GM21576 (cell line): Measurements from ENCODE around the gene TIMM13.
"Not testable (repeated sequence)": the region's sequence is repeated elsewhere in the genome, so short reads cannot be mapped to it uniquely, and the experiment has no call there.

ENCODE experiments used
- ATAC-seq: cut with Tn5 transposase; IDR thresholded peaks from one replicate; pipeline ENCODE4 v1.9.1; 2021; ENCODE audit warnings: mild to moderate bottlenecking, moderate library complexity; ENCODE audit not compliant: unreplicated experiment

The TIMM13 gene

DNA sequence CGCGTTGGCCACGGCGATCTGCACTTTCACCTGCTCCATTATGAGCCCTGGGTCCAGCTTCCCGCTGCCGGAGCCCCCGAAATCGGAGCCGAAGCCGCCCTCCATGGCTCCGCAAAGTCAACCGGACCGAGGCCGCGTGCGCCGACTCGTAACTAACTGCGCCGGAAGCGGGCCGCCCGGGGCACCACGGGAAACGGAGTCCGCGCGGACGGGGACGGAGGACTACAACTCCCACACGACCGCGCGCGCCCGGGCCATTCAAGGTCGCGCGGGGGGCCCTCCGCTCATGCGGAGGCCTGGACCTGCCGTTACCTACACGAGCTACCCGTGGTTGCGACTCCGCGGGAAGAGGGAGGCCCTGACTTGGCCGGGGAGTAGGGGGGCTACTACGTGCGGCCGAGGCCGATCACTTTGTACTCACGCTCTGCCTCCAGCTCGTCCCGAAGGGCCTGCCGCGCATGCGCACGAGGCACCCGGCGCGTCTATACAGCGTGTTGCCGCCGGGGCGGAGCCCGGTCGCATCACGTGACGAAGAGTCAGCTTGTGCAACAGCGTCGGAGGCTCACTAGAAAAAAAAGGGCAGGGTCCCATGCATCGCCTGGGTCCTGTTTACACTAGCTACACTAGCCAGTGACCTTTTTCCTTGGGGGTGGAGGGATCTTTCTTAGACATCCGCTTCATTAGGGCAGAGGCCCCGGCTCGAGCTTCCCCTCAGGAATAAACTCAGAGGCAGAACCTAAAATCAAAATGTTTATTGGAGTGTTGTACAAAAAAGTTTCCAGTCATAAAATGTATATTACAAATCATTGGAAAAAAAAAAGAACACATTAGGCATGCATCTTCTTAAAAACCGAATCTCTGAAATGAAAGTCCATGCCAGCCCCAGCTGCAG lies at the start of gene TIMM13:
TIMM13 (minus strand) TSS at position 158 of the 892 bp plus-strand sequence; CDS start at position 105, 53 bp downstream.
- ATAC-seq: peak; percentile 66

DNA sequence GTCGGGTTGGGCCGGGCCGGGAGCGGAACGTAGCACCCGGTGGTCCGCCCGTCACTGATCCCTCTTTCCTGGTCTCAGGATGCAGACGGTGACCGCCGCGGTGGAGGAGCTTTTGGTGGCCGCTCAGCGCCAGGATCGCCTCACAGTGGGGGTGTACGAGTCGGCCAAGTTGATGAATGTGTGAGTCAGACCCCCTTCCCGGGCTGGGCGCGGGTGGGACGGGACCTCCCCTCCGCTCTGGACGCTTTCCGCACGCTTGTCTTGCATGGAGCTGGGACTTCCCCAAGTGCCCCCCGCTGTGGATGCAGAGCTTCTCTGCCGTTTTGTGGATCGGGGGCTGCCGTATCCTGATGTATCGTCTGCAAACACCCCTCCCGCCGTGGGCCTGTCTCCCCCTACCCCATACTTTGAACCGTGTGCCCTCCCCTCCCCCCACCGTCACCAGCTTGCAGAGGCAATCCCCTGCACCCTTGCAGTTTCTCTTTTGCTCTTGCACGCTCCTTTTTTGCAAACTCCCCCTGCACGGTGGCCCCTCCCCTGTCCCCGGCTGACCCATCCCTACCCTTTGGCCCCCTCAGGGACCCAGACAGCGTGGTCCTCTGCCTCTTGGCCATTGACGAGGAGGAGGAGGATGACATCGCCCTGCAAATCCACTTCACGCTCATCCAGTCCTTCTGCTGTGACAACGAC lies 49.2 kb upstream of the TIMM13 start:
- ATAC-seq: peak; percentile 1

DNA sequence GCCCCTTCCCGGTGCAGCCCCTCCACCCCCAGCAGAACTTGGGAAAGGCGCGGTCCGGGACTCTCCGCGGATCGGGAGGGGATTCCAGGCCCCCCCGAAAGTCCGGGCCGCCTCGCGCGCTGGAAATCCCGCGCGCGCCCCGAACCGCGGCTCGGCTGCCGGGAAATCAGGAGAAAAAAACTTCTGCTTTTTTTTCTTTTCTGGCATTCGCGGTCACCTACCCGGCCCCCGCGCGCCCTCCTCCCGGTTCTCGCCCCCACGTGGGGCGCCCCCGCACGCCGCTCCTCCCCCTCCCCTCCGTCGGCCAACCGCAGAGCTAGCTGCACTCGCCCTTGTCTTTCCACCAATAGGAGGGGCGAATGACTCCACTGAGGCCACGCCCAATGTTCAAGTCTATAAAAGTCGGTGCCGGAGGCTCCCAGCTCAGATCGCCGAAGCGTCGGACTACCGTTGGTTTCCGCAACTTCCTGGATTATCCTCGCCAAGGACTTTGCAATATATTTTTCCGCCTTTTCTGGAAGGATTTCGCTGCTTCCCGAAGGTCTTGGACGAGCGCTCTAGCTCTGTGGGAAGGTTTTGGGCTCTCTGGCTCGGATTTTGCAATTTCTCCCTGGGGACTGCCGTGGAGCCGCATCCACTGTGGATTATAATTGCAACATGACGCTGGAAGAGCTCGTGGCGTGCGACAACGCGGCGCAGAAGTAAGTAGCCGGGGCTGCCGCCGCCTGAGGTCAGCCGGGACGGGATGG lies 48.5 kb upstream of the TIMM13 start, which contains the start of gene GADD45B:
GADD45B (plus strand) TSS at position 426 of the 749 bp plus-strand sequence; CDS start at position 658, 232 bp downstream.
- ATAC-seq: peak; percentile 39

DNA sequence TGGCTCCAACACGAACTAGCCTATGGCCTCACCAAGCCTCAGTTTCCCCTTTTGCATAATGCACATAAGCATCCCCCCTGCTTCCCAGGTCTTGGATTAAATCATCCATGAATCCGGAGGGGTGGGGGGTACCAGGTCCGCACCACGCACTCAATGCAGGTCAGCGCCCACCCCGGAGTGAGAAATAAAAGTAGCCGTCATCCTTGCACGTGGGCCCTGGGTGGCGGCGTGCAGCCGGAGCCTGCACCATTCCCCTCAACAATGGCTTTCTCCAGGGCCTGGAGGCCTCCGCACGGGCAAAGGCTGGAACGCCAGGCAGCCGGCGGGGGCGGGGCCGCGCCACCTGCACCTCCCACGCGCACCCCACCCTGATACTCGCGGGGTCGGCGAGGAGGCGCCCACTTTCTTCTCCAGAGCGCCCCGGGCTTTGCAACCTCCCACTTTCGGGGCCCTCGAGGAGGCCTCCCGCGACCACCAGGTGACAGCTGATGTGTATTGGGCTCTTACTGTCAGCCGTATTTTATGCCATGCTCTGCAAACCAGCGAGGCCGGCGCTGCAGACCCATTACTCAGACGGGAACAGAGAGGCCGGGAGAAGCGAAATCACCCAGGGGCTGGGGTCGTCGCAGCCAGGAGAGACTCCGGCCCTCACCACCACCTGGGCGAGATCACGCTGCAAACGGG lies 47.8 kb upstream of the TIMM13 start:
- ATAC-seq: peak; percentile 5

DNA sequence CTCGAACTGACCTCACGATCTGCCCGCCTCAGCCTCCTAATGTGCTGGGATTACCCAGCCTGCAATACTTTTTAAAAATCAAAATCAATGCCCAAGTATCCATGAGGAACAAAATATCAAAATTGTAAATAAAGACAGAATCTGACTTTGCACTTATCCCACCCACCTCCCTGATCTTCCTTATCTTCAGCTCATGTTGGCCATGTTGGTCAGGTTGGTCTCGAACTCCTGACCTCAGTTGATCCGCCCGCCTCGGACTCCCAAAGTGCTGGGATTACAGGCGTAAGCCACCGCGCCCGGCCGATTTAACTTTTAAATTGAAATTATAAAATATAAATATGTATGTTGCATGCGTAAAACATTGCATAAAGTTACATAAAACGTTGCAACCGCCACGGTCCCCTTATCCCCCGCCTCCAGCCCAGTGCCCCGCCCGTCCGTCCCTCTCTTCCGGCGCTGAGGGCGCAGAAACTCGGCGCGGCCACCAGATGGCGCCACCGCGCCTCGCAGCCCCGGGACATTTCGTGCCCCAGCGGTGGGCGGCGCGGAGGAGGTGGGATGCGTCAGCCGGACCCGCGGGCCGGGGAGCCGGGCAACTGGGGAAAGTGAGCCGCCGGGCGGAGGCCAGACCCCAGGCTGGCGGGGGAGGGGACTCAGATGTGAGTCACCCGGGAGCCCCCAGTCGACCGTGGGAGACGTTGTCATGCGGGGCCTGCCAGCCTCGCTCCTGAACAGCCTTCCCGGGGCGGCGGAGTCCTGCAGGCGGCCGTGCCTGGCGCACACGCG lies 47.0 kb upstream of the TIMM13 start:
- no peak for ATAC-seq

DNA sequence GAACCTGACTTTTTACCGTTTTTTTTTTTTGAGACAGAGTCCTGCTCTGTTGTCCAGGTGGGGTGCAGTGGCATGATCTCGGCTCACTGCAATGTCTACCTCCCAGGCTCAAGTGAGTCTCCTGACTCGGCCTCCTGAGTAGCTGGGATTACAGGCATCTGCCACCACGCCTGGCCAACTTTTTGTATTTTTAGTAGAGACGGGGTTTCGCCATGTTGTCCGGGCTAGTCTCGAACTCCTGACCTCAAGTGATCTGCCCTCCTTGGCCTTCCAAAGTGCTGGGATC lies 42.5 kb upstream of the TIMM13 start:
- ATAC-seq: not testable (repeated sequence)

DNA sequence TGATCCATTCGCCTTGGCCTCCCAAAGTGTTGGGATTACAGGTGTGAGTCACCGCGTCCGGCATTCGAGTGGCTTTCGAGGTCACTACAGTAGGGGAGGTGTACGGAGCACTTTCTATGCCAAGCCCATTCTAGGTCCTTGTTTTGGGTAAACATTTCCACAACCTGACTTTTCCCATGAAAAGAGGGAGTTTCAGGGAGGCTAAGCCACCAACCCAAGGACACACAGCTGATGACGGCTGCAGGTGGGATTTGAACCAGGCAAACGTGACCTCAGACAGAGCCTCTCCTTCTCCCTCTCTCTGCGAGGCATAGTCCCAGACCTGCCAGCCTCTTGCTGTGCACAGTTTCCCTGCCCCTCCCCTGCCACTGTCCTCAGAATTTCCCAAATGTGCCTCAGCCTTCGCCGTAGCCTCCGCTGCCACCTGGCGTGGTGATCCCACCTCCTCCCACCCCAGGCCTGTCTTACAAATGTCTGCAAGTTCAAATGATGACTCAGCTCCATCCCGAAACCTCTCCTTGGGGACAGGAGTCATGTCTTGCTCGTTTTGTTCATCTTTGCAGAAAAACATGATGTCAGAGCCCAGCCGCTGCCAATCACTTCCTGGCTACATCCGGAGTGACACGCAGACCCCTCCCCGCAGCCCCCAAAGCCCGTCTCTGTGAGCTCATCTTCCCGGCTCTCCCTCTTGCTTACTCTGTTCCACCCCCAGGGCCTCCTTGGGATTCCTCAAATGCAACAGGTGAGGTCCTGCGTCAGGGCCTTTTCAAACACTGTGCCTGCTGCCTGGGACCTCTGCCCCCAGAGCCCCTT lies 41.9 kb upstream of the TIMM13 start:
- ATAC-seq: no peak

DNA sequence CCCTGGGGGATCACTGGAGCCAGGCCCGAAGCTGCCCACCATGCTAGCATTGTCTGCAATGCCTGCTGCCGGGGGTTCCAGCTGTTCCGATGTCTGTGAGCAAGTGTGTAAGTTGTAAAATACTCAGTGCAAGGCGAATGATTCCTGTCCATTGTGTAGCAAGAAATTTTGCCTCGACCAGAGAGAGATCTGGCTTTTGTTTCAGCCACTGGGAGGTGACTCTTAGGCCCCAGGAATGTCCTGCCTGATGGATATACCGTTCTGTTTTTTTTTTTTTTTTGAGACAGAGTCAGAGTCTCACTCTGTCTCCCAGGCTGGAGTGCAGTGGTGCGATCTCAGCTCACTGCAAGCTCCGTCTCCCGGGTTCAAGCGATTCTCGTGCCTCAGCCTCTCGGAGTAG lies 41.2 kb upstream of the TIMM13 start:
- ATAC-seq: no peak

DNA sequence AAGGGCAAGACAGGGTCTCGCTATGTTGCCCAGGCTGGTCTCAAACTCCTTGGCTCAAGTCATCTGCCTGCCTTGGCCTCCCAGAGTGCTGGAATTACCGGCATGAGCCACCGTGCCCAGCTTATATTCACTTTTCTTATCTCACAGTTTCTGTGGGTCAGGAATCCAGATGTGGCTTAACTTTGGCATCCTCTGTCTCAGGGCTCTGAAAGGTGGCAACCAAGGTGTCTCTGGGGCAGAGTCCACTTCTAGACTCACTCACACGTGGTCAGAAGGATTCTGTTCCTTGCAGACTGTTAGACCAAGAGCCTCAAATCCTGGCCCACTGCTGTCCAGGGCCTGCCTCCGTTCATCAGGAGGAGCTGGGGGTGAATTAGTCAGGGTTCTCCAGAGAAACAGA lies 37.0 kb upstream of the TIMM13 start:
- ATAC-seq: no peak

DNA sequence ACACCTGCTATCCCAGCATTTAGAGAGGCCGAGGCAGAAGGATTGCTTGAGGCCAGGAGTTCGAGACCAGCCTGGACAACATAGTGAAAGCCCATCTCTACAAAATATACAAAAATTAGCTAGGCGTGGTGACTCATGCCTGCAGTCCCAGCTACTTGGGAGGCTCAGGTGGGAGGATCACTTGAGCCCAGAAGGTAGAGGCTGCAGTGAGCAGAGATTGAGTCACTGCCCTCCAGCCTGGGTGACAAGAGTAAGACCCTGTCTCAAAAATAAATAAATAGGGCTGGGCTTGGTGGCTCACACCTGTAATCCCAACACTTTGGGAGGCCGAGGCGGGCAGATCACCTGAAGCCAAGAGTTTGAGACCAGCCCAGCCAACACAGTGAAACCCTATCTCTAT lies 36.3 kb upstream of the TIMM13 start:
- not testable (repeated sequence) for ATAC-seq

DNA sequence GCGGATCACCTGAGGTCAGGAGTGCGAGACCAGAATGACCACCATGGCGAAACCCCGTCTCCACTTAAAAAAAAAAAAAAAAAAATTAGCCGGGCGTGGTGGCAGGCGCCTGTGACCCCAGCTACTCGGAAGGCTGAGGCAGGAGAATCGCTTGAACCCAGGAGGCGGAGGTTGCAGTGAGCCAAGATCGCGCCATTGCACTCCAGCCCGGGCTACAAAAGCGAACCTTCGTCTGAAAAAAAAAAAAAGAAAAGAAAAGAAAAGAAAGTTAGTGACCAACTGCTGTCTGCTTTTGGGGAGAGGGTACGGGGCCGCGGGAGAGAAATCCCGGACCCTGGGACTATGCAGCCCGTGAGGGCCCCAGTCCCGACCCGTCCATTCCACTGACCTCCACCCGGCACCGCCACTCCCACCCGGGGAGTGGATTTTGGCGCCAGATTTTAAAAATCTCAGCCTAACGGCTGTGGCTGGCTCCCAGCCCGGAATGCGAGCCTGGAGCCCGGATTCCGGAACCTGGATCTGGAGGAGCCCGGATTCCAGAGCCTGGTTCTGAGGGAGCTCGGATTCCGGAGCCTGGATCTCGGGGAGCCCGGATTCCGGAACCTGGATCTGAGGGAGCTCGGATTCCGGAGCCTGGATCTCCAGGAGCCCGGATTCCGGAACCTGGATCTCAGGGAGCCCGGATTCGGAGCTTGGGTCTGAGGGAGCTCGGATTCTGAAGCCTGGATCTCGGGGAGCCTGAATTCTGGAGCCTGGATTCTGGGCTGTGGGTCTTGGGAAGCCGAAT lies 35.4 kb upstream of the TIMM13 start:
- ATAC-seq: no peak

DNA sequence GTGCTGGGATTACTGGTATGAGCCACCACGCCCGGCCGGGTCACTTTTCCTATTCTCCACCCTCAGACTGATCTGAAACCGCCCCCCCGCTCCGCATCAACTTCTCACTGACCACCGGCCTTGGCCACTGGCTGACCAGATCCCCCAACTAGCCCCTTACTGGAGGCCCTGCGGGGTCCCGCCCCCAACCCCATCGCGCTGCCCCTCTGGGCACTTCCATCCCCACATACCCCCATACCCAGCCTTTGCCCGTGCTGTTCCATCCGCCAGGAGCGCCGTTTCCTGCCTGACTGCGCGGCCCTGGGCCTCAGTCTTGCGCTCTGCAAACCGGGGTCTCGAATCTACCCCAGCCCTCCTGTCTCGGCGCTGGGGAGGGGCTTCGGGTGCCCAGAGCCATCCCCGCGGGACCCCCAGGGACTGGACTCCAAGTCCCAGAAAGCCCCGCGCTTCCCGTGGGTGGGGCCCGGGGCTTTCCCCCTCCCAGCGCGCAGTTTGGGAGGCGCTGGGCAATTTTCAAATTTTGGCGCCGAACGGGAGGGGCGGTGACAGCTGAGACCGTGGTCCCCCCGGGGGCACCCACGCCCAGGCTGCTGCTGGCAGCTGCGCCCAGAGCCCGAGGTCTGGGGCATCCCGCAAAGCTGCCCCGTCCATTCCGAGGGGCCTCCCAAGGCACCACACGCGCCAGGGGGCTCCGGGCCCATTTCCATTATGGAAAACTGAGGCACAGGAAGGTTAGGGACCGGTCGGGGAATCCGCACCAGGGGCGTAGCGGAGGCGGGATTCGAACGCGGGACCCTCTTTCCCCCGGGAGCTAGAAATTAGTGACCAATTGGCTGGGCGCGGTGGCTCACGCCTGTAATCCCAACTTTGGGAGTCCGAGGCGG lies 34.6 kb upstream of the TIMM13 start:
- ATAC-seq: no peak

DNA sequence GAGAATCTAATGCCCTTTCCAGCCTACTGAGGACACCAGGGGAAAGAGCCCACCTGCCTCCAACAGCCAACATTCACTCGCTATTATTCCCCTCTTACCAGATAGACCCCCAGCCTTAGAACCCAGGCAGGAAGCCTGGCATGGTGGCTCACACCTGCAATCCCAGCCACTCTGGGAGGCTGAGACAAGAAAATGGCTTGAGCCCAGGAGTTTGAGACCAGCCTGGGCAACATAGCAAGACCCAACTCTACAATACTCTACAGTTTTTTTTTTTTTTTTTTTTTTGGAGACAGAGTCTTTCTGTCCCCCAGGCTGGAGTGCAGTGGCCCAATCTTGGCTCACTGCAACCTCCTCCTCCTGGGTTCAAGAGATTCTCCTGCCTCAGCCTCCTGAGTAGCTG lies 32.9 kb upstream of the TIMM13 start:
- no peak for ATAC-seq

DNA sequence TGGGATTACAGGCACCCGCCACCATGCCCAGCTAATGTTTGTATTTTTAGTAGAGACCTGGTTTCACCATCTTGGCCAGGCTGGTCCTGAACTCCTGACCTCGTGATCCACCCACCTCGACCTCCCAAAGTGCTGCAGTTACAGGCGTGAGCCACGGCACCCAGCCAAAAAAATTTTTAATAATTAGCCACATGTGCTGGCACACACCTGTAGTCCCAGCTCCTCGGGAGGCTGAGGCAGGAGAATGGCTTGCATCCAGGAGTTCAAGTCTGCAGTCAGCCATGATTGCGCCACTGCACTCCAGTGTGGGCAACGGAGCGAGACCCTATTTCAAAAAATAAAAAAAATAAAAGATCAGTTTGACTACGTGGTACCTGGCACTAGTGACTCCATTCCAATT lies 31.4 kb upstream of the TIMM13 start:
- ATAC-seq: not testable (repeated sequence)

DNA sequence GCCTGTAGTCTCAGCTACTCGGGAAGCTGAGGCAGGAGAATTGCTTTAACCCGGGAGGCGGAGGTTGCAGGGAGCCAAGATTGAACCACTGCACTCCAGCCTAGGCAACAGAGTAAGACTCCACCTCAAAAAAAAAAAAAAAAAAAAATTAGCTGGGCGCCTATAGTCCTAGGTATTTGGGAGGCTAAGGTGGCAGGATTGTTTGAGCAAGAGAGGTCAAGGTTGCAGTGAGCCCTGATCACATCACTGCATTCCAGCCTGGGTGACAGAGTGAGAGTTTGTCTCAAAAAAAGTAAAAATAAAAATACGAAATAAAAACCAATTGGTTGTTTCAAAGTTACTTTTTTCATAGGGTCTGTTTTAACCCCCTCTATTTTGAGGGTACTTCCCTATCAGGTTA lies 30.7 kb upstream of the TIMM13 start:
- ATAC-seq: no peak

DNA sequence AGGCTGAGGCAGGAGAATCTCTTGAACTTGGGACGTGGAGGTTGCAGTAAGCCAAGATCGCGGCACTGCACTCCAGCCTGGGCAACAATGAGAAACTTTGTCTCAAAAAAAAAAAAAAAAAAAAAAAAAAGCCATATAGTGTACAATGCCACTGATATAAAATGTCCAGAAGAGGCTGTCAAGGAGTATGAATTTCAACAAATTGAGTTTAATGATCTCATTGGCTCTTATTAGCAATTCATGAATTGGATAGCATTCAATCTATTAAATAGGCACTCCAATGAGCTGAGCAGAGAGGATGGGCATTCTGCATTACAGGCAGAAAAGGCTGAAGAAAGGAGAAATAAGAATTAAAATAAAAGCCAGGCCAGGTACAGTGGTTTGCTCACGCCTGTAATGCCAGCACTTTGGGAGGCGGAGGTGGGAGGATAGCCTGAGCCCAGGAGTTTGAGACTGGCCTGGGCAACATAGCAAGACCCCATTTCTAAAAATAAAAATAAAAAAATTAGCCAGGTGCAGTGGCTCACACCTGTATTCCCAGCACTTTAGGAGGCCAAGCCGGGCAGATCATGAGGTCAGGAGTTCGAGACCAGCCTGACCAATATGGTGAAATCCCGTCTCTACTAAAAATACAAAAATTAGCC lies 30.1 kb upstream of the TIMM13 start:
- no peak for ATAC-seq
